Measurements from ENCODE around the gene HHATL. TPM values are rescaled to one million over a fixed set of nuclear protein-coding genes. Genes with fewer than 3 reads are reported as not detected.
A peak's percentile ranks its signal among the peaks of the same experiment; 100 is the strongest.

The HHATL gene
- total RNA-seq, 1 experiment from 2014 or later: 0.92 TPM

DNA sequence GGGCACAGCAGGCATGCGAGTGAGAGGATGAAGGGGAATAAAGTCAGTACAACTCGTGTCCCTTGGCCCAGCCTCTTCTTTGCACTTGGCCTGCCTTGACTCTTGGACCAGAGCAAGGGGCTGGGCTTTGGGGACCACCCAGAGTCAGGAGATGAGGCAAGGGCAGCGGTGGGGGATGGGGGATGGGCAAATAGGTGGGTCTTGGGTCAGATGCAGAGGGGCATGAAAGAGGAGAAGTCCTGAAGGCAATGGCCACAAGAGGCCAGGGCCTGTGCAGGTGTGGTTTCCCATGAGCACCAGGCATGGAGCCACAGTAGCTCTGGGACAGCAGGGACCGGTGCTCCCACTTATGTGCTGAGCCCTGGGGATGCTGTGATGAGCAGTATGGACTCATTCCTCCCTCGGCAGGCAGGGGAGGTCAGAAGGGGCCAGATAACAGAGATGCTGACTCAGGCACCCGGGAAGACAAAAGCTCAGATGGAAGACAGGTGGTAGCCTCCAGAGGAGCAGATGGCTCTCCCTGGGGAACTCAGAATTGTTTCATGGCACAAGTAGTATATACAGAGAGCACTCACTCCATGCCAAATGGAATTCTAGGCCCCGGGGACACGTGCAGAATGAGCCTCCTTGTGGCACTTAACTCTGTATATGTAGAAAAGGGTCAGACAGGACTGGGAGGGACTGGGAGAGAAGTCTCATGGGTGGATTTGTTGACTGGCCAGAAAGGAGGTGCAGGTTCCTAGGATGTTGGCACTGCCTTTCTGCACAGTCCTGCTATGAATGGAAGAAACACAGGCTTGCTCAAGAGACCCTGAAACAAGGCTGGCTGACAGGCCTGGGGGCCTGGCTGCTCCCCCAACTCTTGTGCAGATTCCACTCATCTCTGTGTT, 34.8 kb downstream of the HHATL start:
- Mint-ChIP-seq H3K36me3 (no peaks in the 10 kb centered on the region), H3K27me3 (ENCODE audit: low read depth) (peaks cover 6% of the 10 kb centered on the region), H3K4me3 (no peak overlapping the region), H3K9me3 (peaks cover 14% of the 10 kb centered on the region), H3K4me1 (peaks cover 8% of the 10 kb centered on the region), H3K27ac (no peak overlapping the region)
- ChIA-PET POLR2A (interaction anchor here (1.0 kb wide), 1 partner anchor 8 kb away, joined by 3 read pairs; no protein-coding TSS in a partner anchor), CTCF (interaction anchor here (0.5 kb wide), 1 partner anchor 162 kb away, joined by 3 read pairs; no protein-coding TSS in a partner anchor)
- no peak for TF ChIP-seq JAZF1 (CRISPR knock-in tag; IDR thresholded peaks at IDR 0.05)
- no peak for TF ChIP-seq NR3C1 (CRISPR knock-in tag; conservative IDR thresholded peaks at IDR 0.05; ENCODE audit: low read depth)
- TF ChIP-seq, protein P1, sequence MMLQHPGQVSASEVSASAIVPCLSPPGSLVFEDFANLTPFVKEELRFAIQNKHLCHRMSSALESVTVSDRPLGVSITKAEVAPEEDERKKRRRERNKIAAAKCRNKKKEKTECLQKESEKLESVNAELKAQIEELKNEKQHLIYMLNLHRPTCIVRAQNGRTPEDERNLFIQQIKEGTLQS (CRISPR knock-in tag; conservative IDR thresholded peaks at IDR 0.05): no peak
- TF ChIP-seq, protein P2, sequence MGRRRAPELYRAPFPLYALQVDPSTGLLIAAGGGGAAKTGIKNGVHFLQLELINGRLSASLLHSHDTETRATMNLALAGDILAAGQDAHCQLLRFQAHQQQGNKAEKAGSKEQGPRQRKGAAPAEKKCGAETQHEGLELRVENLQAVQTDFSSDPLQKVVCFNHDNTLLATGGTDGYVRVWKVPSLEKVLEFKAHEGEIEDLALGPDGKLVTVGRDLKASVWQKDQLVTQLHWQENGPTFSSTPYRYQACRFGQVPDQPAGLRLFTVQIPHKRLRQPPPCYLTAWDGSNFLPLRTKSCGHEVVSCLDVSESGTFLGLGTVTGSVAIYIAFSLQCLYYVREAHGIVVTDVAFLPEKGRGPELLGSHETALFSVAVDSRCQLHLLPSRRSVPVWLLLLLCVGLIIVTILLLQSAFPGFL (CRISPR knock-in tag; IDR thresholded peaks at IDR 0.05; ENCODE audit: borderline replicate concordance): no peak
- TF ChIP-seq MYBL2 (CRISPR knock-in tag; IDR thresholded peaks at IDR 0.05): no peak
- TF ChIP-seq, protein P3, sequence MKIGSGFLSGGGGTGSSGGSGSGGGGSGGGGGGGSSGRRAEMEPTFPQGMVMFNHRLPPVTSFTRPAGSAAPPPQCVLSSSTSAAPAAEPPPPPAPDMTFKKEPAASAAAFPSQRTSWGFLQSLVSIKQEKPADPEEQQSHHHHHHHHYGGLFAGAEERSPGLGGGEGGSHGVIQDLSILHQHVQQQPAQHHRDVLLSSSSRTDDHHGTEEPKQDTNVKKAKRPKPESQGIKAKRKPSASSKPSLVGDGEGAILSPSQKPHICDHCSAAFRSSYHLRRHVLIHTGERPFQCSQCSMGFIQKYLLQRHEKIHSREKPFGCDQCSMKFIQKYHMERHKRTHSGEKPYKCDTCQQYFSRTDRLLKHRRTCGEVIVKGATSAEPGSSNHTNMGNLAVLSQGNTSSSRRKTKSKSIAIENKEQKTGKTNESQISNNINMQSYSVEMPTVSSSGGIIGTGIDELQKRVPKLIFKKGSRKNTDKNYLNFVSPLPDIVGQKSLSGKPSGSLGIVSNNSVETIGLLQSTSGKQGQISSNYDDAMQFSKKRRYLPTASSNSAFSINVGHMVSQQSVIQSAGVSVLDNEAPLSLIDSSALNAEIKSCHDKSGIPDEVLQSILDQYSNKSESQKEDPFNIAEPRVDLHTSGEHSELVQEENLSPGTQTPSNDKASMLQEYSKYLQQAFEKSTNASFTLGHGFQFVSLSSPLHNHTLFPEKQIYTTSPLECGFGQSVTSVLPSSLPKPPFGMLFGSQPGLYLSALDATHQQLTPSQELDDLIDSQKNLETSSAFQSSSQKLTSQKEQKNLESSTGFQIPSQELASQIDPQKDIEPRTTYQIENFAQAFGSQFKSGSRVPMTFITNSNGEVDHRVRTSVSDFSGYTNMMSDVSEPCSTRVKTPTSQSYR (CRISPR knock-in tag; IDR thresholded peaks at IDR 0.05): 0 out of 2 replicates have a peak, but pooled peaks have one; percentile 30
- TF ChIP-seq, protein P4, sequence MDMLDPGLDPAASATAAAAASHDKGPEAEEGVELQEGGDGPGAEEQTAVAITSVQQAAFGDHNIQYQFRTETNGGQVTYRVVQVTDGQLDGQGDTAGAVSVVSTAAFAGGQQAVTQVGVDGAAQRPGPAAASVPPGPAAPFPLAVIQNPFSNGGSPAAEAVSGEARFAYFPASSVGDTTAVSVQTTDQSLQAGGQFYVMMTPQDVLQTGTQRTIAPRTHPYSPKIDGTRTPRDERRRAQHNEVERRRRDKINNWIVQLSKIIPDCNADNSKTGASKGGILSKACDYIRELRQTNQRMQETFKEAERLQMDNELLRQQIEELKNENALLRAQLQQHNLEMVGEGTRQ (CRISPR knock-in tag; IDR thresholded peaks at IDR 0.05): no peak
- TF ChIP-seq FOXK1 (CRISPR knock-in tag; IDR thresholded peaks at IDR 0.05): no peak
- ATAC-seq (no peak), DNase-seq (ENCODE audit: low spot score) (no peak)

DNA sequence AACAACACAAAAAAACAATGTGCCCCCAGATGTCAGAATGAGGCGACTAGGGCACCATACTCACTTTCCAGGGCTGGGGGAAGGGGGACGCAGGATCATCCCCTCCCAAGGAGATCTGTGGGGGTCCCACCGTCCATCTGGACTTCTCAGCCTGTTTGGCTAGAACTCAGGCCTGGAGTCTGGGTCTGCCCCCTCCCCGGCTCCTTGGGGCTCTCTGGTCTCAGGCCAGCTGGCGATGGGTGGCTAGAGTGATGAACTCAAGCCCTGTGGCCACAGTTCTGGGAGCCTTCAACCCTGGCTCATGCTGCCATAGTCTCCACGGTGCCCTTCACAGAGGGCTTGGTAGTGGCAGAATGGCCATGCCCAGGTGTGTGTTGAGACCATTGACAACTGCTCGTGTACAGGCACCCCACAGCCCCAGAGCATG, 35.5 kb downstream of the HHATL start:
- H3K4me3 Mint-ChIP-seq: no peak overlapping the region
- H3K36me3 Mint-ChIP-seq: no peaks in the 10 kb centered on the region
- no peak for DNase-seq (ENCODE audit: low spot score)
- H3K9me3 Mint-ChIP-seq: peaks cover 14% of the 10 kb centered on the region
- ChIA-PET CTCF (no interaction called here), POLR2A (no interaction called here)
- H3K4me1 Mint-ChIP-seq: peaks cover 8% of the 10 kb centered on the region
- no peak overlapping the region for H3K27ac Mint-ChIP-seq
- no peak for ATAC-seq
- H3K27me3 Mint-ChIP-seq (ENCODE audit: low read depth): peaks cover 3% of the 10 kb centered on the region
- TF ChIP-seq TCF7 (CRISPR knock-in tag; IDR thresholded peaks at IDR 0.05; ENCODE audit: low read depth) (no peak), JAZF1 (CRISPR knock-in tag; IDR thresholded peaks at IDR 0.05) (no peak), TP53 (CRISPR knock-in tag; IDR thresholded peaks at IDR 0.05) (no peak), CBFB (CRISPR knock-in tag; IDR thresholded peaks at IDR 0.05; ENCODE audit: low read depth) (no peak)
- TF ChIP-seq, protein P5, sequence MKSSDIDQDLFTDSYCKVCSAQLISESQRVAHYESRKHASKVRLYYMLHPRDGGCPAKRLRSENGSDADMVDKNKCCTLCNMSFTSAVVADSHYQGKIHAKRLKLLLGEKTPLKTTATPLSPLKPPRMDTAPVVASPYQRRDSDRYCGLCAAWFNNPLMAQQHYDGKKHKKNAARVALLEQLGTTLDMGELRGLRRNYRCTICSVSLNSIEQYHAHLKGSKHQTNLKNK (CRISPR knock-in tag; IDR thresholded peaks at IDR 0.05): no peak
- TF ChIP-seq, protein P6, sequence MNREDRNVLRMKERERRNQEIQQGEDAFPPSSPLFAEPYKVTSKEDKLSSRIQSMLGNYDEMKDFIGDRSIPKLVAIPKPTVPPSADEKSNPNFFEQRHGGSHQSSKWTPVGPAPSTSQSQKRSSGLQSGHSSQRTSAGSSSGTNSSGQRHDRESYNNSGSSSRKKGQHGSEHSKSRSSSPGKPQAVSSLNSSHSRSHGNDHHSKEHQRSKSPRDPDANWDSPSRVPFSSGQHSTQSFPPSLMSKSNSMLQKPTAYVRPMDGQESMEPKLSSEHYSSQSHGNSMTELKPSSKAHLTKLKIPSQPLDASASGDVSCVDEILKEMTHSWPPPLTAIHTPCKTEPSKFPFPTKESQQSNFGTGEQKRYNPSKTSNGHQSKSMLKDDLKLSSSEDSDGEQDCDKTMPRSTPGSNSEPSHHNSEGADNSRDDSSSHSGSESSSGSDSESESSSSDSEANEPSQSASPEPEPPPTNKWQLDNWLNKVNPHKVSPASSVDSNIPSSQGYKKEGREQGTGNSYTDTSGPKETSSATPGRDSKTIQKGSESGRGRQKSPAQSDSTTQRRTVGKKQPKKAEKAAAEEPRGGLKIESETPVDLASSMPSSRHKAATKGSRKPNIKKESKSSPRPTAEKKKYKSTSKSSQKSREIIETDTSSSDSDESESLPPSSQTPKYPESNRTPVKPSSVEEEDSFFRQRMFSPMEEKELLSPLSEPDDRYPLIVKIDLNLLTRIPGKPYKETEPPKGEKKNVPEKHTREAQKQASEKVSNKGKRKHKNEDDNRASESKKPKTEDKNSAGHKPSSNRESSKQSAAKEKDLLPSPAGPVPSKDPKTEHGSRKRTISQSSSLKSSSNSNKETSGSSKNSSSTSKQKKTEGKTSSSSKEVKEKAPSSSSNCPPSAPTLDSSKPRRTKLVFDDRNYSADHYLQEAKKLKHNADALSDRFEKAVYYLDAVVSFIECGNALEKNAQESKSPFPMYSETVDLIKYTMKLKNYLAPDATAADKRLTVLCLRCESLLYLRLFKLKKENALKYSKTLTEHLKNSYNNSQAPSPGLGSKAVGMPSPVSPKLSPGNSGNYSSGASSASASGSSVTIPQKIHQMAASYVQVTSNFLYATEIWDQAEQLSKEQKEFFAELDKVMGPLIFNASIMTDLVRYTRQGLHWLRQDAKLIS (CRISPR knock-in tag; IDR thresholded peaks at IDR 0.05; ENCODE audit: borderline replicate concordance): no peak
